NCI-H460 (cell line): ENCODE measurements around the gene MDH2. TPM values are rescaled to one million over a fixed set of nuclear protein-coding genes. Genes with fewer than 3 reads are reported as not detected.
"Not testable (repeated sequence)": the region's sequence is repeated elsewhere in the genome, so short reads cannot be mapped to it uniquely, and the experiment has no call there.

Source experiments
- DNase-seq: peaks from one replicate; pipeline ENCODE4 v3.0.0-alpha.2; 2016; ENCODE audit warnings: low read depth; ENCODE audit errors: extremely low read depth
- total RNA-seq: library from RNA; depleted of rRNA; stranded (reverse); fragments of >200 nt; shearing (Covaris generic); gene quantifications from 2 replicates; pipeline ENCODE4 v1.2.3, GENCODE V29; 2014

The MDH2 gene
- total RNA-seq, 1 experiment from 2014 or later, result 178 TPM

- no peak for DNase-seq
Measured at GRCh38 chr7:76071316-76072242, 23.7 kb downstream of the MDH2 start.

- DNase-seq, result no peak
Measured at GRCh38 chr7:76072243-76073148, 24.6 kb downstream of the MDH2 start.

DNA sequence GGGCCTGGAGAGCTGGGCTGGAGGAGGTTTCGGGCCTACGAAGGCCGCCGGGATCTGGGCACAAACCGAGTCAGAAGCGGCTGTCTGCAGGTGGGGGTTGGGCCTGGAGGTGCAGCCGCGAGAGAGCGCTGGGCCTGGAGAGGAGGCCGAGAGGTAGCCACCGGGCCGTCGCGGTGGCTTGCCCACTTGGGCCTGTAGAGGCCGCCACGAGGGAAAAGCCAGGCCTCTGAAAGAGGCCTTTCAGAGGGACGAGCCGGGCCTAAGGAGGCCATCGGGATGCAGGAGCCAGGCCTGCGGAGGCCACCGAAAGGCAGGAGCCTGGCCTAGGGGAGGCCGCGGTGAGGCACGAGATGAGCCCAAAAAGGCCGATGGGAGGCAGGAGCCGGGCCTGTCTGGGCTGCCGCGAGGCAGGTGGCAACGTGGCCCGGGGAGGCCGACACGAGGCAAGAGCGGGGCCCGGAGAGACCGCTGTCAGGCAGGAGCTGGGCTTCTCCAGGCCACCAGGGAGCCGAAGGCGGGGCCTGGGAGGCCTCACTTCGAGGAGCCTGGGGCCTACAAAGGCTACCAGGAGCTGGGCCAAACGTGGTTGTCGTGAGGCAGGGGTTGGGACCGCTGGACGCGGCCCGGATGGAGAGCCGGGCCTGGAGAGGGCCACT, 25.6 kb downstream of the MDH2 start:
- DNase-seq, result no peak

DNA sequence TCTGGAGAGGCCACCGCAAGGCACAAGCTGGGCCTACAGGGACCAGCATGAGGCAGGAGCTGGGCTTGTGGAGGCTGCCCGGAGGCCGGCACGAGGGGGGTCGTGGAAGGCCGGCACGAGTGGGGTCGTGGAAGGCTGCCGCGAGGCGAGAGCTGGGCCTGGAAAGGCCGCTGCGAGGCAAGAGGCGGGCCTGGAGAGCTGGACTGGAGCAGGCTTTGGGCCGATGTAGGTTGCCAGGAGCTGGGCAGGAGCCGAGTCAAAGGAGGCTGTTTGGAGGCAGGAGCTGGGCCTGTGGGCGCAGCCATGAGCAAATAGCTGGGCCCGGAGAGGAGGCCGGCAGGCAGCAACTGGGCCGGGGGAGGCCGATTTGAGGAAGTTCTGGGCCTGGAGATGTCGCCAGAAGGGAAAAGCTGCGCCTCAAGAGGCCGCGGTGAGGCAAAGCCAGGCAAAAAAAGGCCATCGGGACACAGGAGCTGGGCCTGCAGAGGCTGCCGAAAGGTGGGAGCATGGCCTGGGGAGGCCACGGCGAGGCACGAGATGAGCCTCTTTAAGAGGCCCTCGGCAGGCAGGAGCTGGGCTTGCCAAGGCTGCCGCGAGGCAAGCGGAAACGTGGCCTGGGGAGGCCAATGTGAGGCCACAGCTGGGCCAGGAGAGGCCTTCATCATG, 26.5 kb downstream of the MDH2 start:
- DNase-seq, result no peak

- no peak for DNase-seq
Measured at GRCh38 chr7:76074972-76075370, 27.1 kb downstream of the MDH2 start.

DNA sequence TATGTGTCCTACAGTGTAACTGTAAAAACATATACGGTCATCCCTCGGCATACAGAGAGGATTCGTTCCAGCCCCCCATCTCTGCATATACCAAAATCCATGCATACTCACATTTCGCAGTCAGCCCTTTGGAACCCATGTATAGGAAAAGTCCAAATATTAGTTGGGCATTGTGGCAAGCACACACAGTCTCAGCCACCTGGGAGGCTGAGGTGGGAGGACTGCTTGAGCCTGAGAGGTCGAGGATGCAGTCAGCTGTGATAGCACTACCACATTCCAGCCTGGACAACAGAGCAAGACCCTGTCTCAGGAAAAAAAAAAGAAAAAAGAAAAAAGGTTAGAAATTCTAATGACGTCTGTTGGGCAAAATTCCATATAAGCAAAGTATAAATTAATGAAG, 29.1 kb downstream of the MDH2 start:
- DNase-seq, result no peak

DNA sequence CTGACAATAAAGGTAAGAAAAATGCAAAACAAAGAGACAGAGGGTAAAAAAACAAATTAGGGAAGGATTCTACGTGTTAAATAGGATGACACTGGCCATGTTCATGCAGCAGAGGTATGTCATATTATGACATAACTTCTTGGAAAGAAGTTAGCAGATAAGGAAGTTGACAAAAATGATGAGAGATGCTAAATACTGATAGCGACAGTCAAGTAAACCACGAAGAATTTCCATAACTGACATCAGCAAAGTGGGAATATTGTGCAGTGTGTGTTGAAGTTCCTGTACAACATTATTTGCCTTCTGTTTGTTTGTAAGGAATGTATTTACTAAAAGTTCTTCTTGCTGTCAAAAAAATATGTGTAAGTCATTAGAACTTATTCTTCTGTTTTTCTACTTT, 29.5 kb downstream of the MDH2 start:
- DNase-seq, result no peak

DNA sequence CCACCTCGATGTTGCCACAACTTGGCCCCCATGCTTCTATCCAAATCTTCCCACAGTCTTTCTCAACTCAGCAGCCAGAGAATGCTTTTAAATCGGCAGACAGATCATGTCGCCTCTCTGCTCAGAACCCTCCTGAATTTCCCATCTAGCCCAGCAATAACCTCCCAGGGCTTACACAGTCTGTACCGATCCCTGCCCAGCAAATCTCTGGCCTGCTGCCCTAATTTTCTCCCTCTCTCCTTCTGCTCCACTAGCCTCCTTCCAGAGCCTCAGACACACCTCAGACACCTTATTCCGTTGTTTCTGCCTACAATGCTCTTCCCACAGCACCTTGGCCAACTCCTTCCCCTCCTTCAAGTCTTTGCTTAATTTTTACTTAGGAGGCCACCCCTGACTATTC, 32.3 kb downstream of the MDH2 start:
- no peak for DNase-seq

DNA sequence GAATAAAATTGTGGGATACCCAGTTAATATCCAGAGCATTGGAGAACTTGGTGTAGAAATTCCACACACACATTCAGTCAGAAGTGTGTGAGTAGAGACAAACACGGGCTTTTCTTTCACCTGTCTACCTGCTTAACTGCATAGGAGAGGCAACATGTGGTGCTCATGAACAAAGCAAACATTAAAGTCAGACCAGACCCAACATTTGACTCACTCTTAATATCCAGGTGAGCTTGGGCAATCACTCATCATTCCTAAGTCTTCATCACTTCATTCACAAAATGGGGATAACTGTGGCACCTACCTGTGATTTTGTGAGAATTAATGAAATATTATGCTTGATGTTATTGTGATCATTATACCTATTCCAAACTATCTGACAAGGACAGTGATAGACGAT, 36.2 kb downstream of the MDH2 start:
- DNase-seq, result not testable (repeated sequence)

DNA sequence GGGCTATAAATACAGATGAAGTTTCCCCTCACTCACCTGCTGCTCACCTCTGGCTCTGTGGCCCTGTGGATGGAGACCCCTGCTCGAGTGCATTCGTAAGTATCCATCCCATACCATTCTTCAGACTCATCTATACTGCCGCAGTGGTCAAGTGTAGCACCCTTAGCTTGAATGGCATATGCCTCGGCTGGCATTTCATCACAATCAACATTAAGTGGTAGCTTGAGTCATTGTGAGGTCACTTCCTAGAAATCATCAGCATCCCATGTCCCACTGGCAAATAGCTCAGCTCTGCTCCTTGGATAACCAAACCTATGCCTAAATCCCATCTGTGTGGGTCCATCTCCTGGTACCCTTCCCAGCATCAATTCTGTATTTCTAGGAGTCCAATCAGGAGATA, 38.2 kb downstream of the MDH2 start:
- DNase-seq, result peak; percentile 49

- peak; percentile 76 for DNase-seq
Measured at GRCh38 chr7:76087362-76087791, 39.5 kb downstream of the MDH2 start.

DNA sequence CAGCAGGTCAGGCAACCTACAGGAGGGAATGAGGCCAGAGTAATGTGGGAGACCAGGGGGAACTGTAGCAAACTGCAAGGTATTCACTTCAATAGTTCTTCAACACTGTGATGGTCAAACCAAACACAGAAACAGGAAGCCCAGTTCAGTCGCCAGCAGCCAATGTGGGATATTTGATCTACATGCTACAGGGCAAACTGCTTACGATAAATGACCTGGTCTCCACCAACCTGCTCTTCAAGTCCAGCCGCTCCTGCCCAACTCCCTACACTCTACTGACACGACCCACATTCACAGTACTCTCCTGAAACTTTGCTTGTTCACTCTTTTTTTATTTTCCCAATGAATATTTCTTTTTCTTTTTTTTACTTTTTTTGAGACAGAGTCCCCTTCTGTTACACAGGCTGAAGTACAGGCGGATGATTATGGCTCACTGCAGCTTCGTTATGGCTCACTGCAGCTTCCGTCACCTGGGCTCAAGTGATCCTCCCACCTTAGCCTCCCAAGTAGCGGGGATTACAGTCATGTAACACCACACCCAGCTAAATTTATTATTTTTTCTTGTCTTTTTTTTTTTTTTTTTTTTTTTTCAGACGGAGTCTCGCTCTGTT, 42.1 kb downstream of the MDH2 start:
- DNase-seq, result no peak

- DNase-seq, result no peak
Measured at GRCh38 chr7:76091506-76091905, 43.6 kb downstream of the MDH2 start.

GRCh38 chr7:76093531-76093930, 45.6 kb downstream of the MDH2 start:
- DNase-seq, result not testable (repeated sequence)

DNA sequence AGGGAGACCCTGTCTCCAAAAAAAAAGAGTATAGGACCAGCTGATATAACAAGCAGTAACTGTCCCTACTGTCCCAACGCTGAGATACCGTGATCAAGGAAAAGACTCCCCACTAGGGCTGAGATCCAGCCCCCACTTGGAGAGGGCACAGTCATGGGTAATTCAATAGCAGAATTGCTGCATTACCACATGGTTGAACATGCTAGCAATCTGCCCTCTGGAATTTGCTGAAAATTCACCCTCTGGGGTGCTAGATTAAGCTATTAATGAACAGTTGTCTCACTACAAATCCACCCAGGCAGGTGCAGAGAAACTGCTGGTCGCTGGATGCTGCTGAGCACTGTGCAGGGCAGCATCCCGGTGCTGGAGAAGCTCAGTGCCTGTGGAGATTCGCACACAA, 46.4 kb downstream of the MDH2 start:
- not testable (repeated sequence) for DNase-seq

DNA sequence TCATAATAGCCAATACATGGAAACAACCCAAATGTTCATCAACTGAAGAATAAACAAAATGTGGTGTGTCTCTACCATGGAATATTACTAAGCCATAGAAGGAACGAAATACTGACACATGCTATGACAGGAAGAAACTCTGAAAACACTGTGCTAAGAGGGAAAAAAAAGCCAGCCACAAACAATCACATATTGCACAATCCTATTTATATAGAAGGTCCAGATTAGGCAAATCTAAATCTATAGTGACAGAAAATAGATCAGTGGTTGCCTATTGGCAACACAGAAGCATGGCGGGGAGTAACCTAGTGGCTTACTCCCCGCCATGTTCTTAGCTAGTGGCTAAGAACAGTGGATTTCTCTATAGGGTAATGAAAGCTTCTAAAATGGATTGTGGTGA, 48.0 kb downstream of the MDH2 start:
- DNase-seq, result no peak

DNA sequence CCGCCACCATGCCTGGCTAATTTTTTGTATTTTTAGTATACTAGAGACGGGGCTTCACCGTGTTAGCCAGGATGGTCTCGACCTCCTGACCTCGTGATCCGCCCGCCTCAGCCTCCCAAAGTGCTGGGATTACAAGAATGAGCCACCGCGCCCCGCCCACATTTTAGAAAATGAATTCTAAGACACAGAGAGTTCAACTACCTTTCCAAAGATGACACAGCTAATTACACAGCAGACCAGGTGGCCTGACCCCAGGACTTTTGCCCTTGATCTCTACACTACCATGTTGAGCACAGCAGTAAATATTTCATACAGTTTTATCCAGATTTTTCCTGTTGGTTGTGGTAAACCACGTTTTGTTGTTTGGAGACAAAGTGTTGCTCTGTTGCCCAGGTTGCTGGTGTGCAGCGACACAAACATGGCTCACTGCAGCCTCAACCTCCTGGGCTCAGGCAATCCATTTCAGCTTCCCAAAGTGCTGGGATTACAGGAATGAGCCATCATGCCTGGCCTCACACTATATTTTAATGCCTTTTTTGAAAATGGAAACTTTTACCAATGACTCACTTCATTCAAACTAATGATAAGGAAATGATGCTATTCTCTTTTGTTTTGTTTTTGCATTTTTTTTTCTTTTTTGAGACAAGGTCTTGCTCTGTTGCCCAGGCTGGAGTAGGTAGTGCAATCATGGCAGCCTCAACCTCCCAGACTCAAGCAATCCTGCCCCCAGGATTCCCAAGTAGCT, 54.0 kb downstream of the MDH2 start:
- not testable (repeated sequence) for DNase-seq

DNA sequence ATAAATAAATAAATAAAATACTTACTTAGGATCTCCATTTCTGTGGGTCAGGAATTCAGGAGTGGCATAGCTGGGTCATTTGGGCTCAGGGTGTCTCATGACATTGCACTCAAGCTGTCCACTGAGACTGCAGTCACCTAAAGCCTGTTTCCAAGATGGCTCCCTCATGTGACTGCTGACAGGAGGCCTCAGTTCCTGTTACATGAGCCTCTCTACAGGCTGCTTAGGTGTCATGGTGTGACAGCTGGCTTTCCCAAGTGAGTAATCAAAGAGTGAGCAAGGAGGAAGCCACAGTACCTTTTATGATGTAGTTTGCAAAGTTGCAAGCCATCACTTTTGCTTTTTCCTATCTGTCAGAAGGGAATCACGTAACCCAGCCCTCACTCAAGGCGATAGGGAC, 55.9 kb downstream of the MDH2 start:
- not testable (repeated sequence) for DNase-seq

- DNase-seq, result not testable (repeated sequence)
Measured at GRCh38 chr7:76106130-76106529, 58.2 kb downstream of the MDH2 start.
